Umbilical cord (tissue), 2 donors: ENCODE results near the gene SLC9A9. TPM values are rescaled to one million over a fixed set of nuclear protein-coding genes. Genes with fewer than 3 reads are reported as not detected.

Experiments
- DNase-seq: peaks from one replicate; pipeline ENCODE4 v3.0.0-alpha.2; 2015; ENCODE audit warnings: low spot score
- total RNA-seq: library from RNA; depleted of rRNA; stranded (reverse); fragments of >200 nt; gene quantifications from one replicate; pipeline ENCODE4 v1.2.3, GENCODE V29; 2014; ENCODE audit warnings: low replicate concordance; ENCODE audit not compliant: insufficient read depth

SLC9A9 gene
- total RNA-seq, 1 donor from 2014 or later = 43.6 TPM

DNA sequence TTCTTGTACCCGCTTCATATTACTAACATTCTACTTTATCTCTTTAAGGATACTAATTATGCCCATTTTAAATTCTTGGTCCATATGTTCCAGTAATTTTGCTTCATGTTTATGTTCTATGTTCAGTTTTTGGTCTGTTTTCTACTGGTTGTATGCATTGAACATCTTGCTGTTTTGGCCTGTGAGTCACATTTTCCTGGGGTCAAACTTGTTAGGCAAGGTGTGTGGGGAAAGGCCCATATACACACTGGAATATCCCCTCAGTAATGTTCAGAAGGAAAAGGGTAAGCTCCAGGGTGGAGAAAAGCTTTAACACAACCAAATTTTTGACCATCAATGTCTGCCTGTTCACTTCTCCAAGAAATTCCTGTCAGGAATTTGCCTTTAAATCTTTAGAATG is 337.7 kb downstream of the SLC9A9 start:
- no peak for DNase-seq

GRCh38 chr3:143507735-143508580 is 340.3 kb downstream of the SLC9A9 start:
- DNase-seq = peak; percentile 66

DNA sequence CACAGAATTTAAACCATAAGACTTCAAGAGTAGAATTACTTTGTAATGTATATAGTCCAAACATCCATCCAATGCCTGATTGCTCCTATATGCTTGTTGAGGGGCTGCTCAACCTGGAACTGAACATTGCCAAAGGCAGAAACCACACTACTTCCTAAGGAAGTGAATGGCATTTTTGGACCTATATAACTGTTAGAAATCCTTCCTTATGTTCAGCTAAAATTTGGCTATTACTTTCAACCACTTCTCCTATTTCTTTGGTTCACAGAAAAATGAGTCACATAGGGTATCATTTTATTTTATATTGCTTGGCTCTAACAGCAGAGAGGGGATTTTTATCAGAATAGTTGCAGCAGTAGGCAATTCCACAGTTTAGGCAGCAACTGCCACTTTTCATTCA is 342.1 kb downstream of the SLC9A9 start:
- DNase-seq = peak; percentile 16

DNA sequence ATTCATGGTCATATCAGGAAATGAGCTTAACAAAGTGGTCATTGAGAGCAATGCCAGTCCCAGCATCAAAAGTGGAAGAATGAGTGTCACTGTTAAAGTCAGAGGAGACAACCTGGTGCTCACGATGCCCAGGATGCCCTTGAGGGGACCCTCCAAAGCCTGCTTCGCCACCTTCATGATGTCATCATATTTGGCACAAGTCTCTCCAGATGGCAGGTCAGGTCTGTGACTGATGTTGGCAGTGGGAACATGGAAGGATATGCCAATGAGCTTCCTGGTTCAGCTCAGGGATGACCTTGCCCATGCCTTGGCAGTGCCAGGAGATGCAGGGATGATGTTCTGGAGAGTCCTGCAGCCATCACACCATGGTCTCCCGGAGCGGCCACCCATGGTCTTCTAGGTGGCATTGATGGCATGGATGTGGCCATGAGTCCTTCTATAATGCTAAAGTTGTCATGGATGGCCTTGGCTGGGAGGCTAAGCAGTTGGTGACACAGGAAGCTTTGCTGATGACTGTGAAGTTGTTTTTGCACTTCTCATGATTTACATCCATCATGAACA is 344.9 kb downstream of the SLC9A9 start:
- no peak for DNase-seq

GRCh38 chr3:143502081-143502480 is 346.2 kb downstream of the SLC9A9 start:
- no peak for DNase-seq

- DNase-seq = no peak
These were observed 350.9 kb downstream of the SLC9A9 start for GRCh38 chr3:143497382-143497781.

- DNase-seq = no peak
These were observed 352.1 kb downstream of the SLC9A9 start for GRCh38 chr3:143496191-143496590.

- DNase-seq = peak; percentile 7
These were observed 352.7 kb downstream of the SLC9A9 start for GRCh38 chr3:143495527-143495926.

DNA sequence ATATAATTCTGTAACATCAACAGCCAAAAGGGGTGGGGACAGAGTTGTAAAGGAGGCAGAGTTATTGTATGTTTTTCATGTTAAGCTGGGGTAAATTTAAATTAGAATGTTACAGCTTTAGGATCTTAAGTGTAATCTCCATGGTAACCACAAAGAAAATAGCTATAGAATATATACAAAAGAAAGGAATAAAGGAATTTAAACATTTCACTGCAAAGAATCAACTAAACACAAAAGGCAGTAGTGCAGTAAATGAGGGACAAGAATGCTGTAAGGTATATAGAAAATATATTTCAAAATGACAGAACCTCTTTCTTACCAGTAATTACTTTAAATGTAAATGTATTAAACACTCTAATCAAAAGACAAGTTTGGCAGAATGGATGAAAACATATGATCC is 361.7 kb downstream of the SLC9A9 start:
- DNase-seq = no peak

DNA sequence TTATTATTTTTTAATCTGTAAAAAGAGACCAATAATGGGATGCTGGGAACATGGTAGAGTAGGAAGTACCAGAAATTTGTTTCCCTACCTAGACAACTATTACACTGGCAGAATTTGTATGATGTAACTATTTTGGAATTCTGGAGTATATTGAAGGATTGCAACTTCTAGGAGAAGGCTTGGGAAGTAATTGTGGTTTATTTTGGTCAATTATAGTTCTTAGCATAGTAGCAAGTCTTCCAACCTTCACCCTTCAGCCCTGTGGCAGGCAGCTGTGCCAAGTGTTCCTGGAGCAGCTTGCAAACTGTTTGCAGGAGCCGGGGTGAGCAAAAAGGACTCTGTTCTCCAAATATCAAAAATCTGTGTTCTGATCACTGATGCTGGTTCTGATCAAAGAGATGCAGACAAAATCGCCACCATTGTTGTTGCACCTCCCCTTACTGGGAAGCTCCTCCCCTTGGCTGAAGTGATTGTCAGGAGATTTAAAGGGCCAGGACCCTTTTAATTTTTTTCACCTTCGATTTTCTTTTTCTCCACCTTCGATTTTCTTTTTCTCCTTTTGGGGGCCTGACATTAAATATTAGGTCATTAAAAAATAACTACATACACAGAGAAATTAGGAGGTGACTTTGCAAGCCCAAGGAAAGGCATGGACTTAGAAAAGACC is 363.3 kb downstream of the SLC9A9 start:
- DNase-seq = no peak

- DNase-seq = no peak
These were observed 365.1 kb downstream of the SLC9A9 start for GRCh38 chr3:143483214-143483613.

- DNase-seq = no peak
These were observed 365.9 kb downstream of the SLC9A9 start for GRCh38 chr3:143482106-143483088.

DNA sequence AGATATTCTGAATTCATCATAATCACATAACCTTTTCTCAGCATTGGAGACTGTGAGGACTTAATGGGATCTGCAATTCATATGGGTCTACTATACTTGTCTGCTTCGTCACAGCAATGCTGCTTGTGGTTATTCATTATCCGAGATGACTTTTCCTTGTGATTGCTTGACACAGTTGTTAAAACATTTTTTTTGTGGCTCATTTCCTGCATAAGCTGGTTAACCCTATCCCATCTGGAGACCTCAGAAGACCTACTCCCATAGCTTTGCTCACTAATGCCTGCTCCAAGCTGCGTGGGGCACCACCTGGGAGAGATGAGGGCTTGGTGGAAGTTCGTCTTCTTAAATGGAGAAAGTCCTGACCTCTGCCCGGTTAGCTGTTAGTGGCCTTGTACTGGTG is 367.9 kb downstream of the SLC9A9 start:
- DNase-seq = no peak

GRCh38 chr3:143479727-143480126 is 368.5 kb downstream of the SLC9A9 start:
- no peak for DNase-seq

- no peak for DNase-seq
These were observed 370.1 kb downstream of the SLC9A9 start for GRCh38 chr3:143478115-143478693.

DNA sequence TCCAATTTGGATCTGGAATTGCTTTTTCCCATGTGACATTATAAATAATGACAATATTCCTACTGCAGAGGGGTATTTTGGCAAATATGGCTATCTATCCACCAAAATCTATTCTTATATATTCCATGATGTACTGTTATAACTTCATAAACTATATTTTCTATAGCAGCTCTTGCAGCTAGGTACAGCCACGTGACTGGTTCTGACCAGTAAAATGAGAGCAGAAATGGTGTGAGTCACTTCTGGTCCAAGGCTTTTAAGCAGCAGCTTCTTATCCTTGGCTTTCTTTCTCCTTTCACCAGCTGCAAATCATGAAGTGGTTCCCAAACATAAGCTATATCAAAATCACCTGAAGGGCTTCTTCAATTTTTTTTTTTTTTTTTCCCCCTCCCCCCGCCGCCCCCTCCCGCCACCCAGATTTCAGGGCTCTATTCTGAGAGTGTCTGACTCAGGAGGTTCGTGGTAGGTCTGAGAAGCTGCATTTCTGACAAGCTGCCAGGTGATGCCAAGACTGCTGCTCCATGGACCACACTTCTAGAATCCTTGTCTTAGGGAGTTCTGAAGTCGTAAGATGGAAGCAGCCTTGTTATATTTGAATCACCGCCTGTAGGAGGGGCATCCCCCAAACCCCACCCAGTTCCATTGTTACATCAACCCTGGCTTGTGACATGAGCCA is 371.2 kb downstream of the SLC9A9 start:
- DNase-seq = no peak

DNA sequence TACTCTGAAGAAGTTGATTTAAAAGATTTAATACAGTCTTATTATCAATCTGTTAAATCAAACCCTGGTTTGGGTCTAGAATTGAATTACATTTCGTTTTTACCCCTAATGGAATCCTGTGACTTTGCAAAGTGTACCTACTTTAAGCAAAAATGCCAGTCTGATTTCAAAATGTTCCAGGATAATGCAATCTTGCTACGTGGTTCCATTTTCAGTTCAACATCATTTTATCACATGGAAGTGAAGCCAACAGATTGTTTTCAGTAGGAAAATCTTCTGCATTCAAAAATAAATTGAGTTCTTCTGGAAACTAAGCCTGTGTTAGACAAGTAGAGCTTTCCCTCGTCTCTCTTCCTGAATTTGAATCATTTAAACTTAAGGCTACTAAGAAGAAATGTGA is 372.3 kb downstream of the SLC9A9 start:
- no peak for DNase-seq

DNA sequence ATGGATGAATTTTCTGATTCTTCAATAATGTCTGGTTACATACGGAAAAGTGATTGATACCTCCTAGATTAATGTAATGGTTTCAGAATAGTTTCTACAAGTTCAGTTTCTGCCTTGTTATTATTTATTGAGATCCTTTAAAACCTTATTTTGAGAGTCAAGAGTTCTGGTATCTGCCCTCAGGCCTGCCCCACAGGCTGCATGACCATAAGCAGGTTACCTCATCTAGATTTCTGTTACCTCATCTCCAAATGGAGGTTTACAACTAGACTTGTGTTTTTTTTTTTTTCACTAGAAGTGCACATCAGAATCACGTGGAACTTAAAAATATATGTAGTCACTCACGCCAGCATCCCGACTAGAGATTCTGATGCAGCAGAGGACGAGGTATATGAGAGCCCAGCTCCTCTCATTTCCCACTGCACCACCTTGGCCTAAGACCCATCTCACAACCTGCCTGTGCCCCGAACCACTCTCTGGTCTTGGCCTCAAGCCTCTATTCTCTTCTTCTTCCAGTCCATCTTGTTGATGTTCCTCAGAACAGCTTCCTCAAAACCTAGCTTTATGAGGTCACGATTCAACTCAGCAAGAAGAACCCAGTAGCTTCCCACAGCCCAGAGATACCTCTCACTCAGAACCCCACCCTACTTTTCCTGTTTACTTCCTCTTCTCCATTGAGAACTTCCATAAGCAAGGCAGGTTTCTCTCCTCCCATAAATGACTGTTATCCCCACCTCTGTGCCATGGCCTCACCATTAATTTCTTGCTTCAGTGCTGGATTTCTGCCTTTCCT is 375.3 kb downstream of the SLC9A9 start:
- DNase-seq = no peak

DNA sequence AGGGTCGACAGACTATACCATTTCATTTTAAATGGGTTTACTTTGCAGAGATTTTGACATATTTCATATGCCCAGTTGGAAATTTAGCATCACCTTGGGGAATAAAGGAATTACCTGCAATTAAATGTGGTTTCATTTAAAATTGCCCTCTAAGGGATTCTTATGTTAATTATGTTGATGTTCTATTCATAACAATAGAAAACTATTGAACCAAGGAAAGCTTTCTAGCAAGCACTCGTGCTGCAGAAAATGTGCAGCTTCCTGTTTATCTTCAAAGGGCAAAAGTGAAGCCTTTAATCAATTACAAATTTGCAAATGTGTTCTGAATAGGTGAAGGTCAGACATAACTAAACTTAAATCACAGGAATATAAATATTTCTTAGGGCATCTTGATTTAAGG is 376.6 kb downstream of the SLC9A9 start:
- no peak for DNase-seq

DNA sequence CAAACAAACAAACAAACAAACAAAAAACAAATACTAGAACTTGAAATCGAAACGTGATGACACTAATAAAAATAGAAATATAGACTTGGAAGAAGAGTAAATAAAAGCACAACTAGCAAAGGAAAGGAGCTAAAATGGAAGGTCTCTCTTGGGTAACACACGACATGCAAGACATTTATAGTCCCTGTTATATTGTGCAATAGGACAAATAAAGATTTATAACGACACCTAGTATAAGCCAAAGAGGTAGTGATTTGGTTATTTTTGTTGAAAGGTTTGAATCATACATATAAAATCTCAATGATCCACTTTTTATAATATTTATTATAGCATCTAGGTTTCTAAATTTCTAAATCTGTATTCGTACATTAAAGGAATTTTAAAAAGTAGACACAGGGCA is 379.1 kb downstream of the SLC9A9 start:
- DNase-seq = no peak
